GM18517 (cell line): ENCODE data around the gene DEFB131B.
"Not testable (repeated sequence)": the region's sequence is repeated elsewhere in the genome, so short reads cannot be mapped to it uniquely, and the experiment has no call there.

Source experiments
- ATAC-seq: cut with Tn5 transposase; IDR thresholded peaks from one replicate; pipeline ENCODE4 v1.9.1; 2021; ENCODE audit warnings: mild to moderate bottlenecking, moderate library complexity; ENCODE audit not compliant: unreplicated experiment

Gene DEFB131B

GRCh38 chr11:71911321-71911985 is 33.2 kb downstream of the DEFB131B start:
- not testable (repeated sequence) for ATAC-seq

DNA sequence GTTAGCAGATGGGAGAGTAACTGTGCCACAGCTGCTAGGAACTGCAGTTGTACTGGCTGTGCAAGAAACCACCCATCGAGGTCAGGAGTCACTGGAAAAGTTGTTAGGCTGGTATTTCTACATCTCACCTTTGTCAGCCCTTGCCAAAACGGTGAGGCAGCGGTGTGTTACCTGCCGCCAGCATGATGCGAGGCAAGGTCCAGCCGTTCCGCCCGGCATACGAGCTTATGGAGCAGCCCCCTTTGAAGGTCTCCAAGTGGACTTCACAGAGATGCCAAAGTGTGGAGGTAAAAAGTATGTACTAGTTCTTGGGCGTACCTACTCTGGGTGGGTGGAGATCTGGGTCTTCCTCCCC is 33.7 kb downstream of the DEFB131B start:
- not testable (repeated sequence) for ATAC-seq

- ATAC-seq, result no peak
Observed at GRCh38 chr11:71913756-71914526, 35.7 kb downstream of the DEFB131B start.

DNA sequence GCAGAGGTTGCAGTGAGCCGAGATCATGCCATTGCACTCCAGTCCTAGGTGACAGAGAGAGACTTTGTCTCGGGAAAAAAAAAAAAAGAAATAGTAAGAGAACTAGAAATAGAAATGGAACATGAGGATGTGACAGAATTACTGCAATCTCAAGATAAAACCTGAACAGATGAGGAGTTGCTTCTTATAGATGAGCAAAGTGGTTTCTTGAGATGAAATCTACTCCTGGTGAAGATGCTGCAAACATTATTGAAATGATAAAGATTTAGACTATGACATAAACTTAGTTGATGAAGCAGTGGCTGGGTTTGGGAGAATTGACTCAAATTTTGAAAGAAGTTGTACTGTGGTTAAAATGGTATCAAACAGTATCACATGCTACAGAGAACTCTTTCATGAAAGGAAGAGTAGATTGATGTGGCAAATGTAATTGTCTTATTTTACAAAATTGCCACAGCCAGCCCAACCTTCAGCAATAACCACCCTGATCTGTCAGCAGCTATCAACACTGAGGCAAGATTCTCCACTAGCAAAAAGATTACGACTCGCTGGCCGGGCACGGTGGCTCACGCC is 36.5 kb downstream of the DEFB131B start:
- no peak for ATAC-seq

GRCh38 chr11:71917646-71918140 is 39.4 kb downstream of the DEFB131B start:
- ATAC-seq, result no peak

- ATAC-seq, result peak; percentile 72
Observed at GRCh38 chr11:71927820-71928736, 49.8 kb downstream of the DEFB131B start, which contains the start of gene XNDC1N. TSS of gene XNDC1N (minus strand) at chr11:71928594. CDS start at chr11:71923353, 5,241 bp downstream.

- ATAC-seq, result peak; percentile 83
Observed at GRCh38 chr11:71928737-71929443, 50.6 kb downstream of the DEFB131B start, which contains the start of gene RNF121. TSS of gene RNF121 (plus strand) at chr11:71929046. CDS start at chr11:71929062, 16 bp downstream.

DNA sequence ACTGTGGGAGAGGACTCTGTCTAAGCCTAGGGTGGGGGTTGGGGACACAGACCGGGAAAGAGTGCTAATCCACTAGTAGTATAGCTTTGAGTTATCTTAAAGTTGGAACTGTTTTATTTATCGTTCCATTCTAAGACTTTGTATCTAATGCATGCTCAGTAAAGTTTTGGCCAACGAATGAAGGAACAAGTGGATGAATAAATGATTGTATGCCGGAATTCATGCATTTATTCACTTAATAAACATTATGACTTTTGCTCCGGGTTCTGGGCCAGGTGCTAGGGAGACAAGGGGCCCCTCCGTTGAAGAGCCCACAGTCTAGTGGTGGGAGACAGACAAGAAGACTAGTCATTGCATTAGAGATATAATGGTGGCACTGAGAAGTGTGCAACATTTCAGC is 51.2 kb downstream of the DEFB131B start:
- no peak for ATAC-seq

DNA sequence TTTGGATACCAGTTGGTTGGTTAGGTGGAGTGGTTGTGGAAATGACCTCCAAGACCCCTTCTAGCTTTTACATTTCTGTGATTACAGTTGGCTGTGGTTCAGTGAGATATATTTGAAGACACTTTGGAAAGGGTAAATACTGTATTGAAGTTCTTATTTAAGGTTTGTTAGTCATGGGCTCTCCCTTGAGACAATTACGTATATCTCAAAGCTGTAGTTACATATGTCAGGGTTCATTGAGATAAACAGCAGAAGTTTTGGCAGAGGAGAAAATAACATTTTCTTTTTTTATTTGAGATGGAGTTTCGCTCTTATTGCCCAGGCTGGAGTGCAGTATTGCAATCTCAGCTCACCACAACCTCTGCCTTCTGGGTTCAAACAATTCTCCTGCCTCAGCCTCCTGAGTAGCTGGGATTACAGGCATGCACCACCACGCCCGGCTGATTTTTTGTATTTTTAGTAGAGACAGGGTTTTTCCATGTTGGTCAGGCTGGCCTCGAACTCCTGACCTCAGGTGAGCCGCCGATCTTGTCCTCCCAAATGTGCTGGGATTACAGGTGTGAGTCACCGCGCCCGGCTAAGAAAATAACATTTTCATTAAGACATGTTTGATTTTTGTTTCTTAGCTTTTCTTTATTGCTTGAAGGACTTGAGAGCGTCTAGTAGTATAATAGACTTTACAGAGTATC is 52.4 kb downstream of the DEFB131B start:
- no peak for ATAC-seq

DNA sequence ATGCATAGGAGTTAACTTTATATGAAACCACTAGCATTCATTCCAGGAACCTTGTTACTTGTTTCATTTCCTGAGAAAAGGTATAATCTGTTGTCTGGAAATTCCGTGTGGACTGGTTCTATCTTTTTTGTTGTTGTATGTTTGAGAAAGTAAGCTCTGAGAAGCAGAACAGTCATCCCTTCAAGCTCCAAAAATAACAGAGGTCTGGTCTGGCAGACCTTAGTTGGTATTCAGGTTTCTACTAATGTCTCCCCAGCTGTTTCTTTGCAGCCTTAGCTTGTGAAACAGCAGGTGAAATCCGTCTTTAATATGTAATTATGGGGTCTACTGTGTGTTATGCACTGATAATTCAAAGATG is 53.0 kb downstream of the DEFB131B start:
- no peak for ATAC-seq

GRCh38 chr11:71933141-71933933 is 55.1 kb downstream of the DEFB131B start:
- no peak for ATAC-seq
